HepG2 (cell line): ENCODE results near the gene PTPRU. TPM values are rescaled to one million over a fixed set of nuclear protein-coding genes. Genes with fewer than 3 reads are reported as not detected.

Experiments used
- ATAC-seq: fragments of 200-7000 bp; cut with Tn5 transposase; 3 replicates; pipeline ENCODE4 v1.9.1; 2020; ENCODE audit warnings: mild to moderate bottlenecking, moderate library complexity
- BruUV-seq: library from RNA; stranded (reverse); fragments of 400-500 nt; replicated peaks from 2 replicates; lab custom pipeline; 2021; lab: Mats Ljungman, UMichigan
- CTCF ChIA-PET: fragments of 300-600 bp; formaldehyde crosslinking; extraction: SDS; loops from one replicate; lab custom pipeline; 2021; ENCODE audit warnings: low total read pairs, inconsistent platforms, low intra/inter-chr PET ratio; lab: Yijun Ruan, JAX
- POLR2A ChIA-PET: fragments of 350-600 bp; sonication (Branson Sonifier 250); formaldehyde crosslinking; loops from one replicate; lab custom pipeline; 2020; ENCODE audit warnings: antibody characterized with exemption, inconsistent platforms; lab: Yijun Ruan, JAX
- DNase-seq: peaks from one replicate; pipeline ENCODE4 v3.0.0-alpha.2; 2015; ENCODE audit warnings: low spot score
- FAIRE-seq: peaks from 3 replicates; lab custom pipeline; 2011; peaks lifted over from hg19 to GRCh38; lab: Jason Lieb, UNC
- H2AFZ ChIP-seq: one replicate; pipeline ENCODE4 v1.6.1; 2011; ENCODE audit warnings: low read length, inconsistent platforms
- H3K27ac ChIP-seq: fragments of 300-600 bp; 3 replicates; pipeline ENCODE4 v1.8.0; 2011; ENCODE audit warnings: mixed run types, mild to moderate bottlenecking, mixed read lengths, low read length, inconsistent platforms; ENCODE audit not compliant: insufficient read depth; ENCODE audit errors: extremely low read length
- H3K27me3 ChIP-seq, 2 experiments: fragments of 200-600 bp in 1 of 2; 2 replicates in 1 of 2; 3 replicates in 1 of 2; pipeline versions ENCODE4 v1.6.0 to v1.8.0; 2011; ENCODE audit warnings: low read length in 2 of 2, mild to moderate bottlenecking in 2 of 2, moderate library complexity in 2 of 2, inconsistent platforms in 1 of 2; ENCODE audit not compliant: insufficient read depth in 2 of 2, control insufficient read depth in 1 of 2
- H3K36me3 ChIP-seq, 2 experiments: fragments of 200-600 bp in 1 of 2; replicated peaks in 1 of 2; 2 replicates in 1 of 2; 3 replicates in 1 of 2; pipeline versions ENCODE4 v1.5.1 to v1.8.0; 2011; ENCODE audit warnings: low read length in 2 of 2, inconsistent platforms in 1 of 2; ENCODE audit not compliant: insufficient read depth in 2 of 2, control insufficient read depth in 1 of 2
- H3K4me1 ChIP-seq: 2 replicates; pipeline ENCODE4 v1.5.1; 2012; ENCODE audit warnings: low read length, inconsistent platforms; ENCODE audit not compliant: insufficient read depth
- H3K4me2 ChIP-seq: 2 replicates; pipeline ENCODE4 v1.6.0; 2011; ENCODE audit warnings: low read depth, low read length, inconsistent platforms
- H3K4me3 ChIP-seq, 3 experiments: fragments of 200-600 bp in 1 of 3; sonication (generic), shearing (Covaris generic) in 1 of 3; replicated peaks in 1 of 3; 2 replicates each; pipeline ENCODE4 v1.5.1; 2011 to 2016; ENCODE audit warnings: low read length in 3 of 3, inconsistent platforms in 2 of 3, low read depth in 2 of 3, mild to moderate bottlenecking in 2 of 3, control low read depth in 1 of 3, mixed read lengths in 1 of 3; ENCODE audit not compliant: insufficient read depth in 1 of 3
- H3K79me2 ChIP-seq: one replicate; pipeline ENCODE4 v1.6.1; 2011; ENCODE audit warnings: low read length, inconsistent platforms; ENCODE audit not compliant: insufficient read depth
- H3K9ac ChIP-seq: 2 replicates; pipeline ENCODE4 v1.6.0; 2011; ENCODE audit warnings: mild to moderate bottlenecking, low read depth, low read length, inconsistent platforms; ENCODE audit not compliant: insufficient read depth
- H3K9me3 ChIP-seq: 2 replicates; pipeline ENCODE4 v1.5.1; 2012; ENCODE audit warnings: mild to moderate bottlenecking, low read length
- H4K20me1 ChIP-seq: 2 replicates; pipeline ENCODE4 v1.6.0; 2011; ENCODE audit warnings: inconsistent platforms, mild to moderate bottlenecking, low read length, moderate library complexity; ENCODE audit not compliant: insufficient read depth
- ATF2 ChIP-seq: sonication (generic); formaldehyde crosslinking; IDR thresholded peaks from 2 replicates; pipeline ENCODE4 v1.4.0; 2020; ENCODE audit warnings: missing genetic modification reagents
- CAMTA2 ChIP-seq: sonication (generic); formaldehyde crosslinking; IDR thresholded peaks from 2 replicates; pipeline ENCODE4 v1.4.0; 2020; ENCODE audit warnings: mild to moderate bottlenecking, missing genetic modification reagents, borderline replicate concordance
- KLF12 ChIP-seq: sonication (generic); formaldehyde crosslinking; IDR thresholded peaks from 2 replicates; pipeline ENCODE4 v1.4.0; 2020; ENCODE audit warnings: missing genetic modification reagents, borderline replicate concordance
- NFE2 ChIP-seq: sonication (generic); formaldehyde crosslinking; IDR thresholded peaks from 2 replicates; pipeline ENCODE4 v1.4.0; 2020; ENCODE audit warnings: missing genetic modification reagents
- PBX2 ChIP-seq: IDR thresholded peaks from 2 replicates; pipeline ENCODE4 v1.6.1; 2016; ENCODE audit warnings: control low read depth
- SNAPC4 ChIP-seq: sonication (generic); formaldehyde crosslinking; IDR thresholded peaks from 2 replicates; pipeline ENCODE4 v1.4.0; 2020; ENCODE audit warnings: mild to moderate bottlenecking, missing genetic modification reagents
- TARDBP ChIP-seq: sonication (generic); formaldehyde crosslinking; IDR thresholded peaks from 2 replicates; pipeline ENCODE4 v1.8.0; 2022; ENCODE audit warnings: mild to moderate bottlenecking, missing genetic modification reagents
- TP53 ChIP-seq: sonication (generic); formaldehyde crosslinking; conservative IDR thresholded peaks from 2 replicates; pipeline ENCODE4 v1.4.0; 2020; ENCODE audit warnings: missing genetic modification reagents
- ZBTB10 ChIP-seq: sonication (generic); formaldehyde crosslinking; IDR thresholded peaks from 2 replicates; pipeline ENCODE4 v1.4.0; 2020; ENCODE audit warnings: missing genetic modification reagents, borderline replicate concordance
- ZNF546 ChIP-seq: sonication (generic); formaldehyde crosslinking; conservative IDR thresholded peaks from 2 replicates; pipeline ENCODE4 v1.8.1; 2023; ENCODE audit warnings: mild to moderate bottlenecking, missing genetic modification reagents
- ZNF558 ChIP-seq: sonication (generic); formaldehyde crosslinking; IDR thresholded peaks from 2 replicates; pipeline ENCODE4 v1.9.0; 2022; ENCODE audit warnings: mild to moderate bottlenecking, missing genetic modification reagents, borderline replicate concordance
- ZNF576 ChIP-seq: sonication (generic); formaldehyde crosslinking; IDR thresholded peaks from 2 replicates; pipeline ENCODE4 v1.4.0; 2020; ENCODE audit warnings: mild to moderate bottlenecking, missing genetic modification reagents
- ZNF703 ChIP-seq: sonication (generic); formaldehyde crosslinking; IDR thresholded peaks from 2 replicates; pipeline ENCODE4 v1.5.1; 2020; ENCODE audit warnings: missing genetic modification reagents, mild to moderate bottlenecking, moderate library complexity, borderline replicate concordance
- ZNF839 ChIP-seq: sonication (generic); formaldehyde crosslinking; IDR thresholded peaks from 2 replicates; pipeline ENCODE4 v1.4.0; 2020; ENCODE audit warnings: missing genetic modification reagents, mild to moderate bottlenecking, borderline replicate concordance
- ZNF850 ChIP-seq: sonication (generic); formaldehyde crosslinking; conservative IDR thresholded peaks from 2 replicates; pipeline ENCODE4 v1.9.0; 2021; ENCODE audit warnings: mild to moderate bottlenecking, missing genetic modification reagents
- WGBS: methylation state at CpG from one replicate; pipeline ENCODE4 v1.1.6; 2017; ENCODE audit warnings: low lambda C conversion rate; 5-methylcytosine and 5-hydroxymethylcytosine counted together
- in situ Hi-C: cut with HindIII; loops from 2 replicates; pipeline ENCODE4 v1.10.0; 2017; ENCODE audit warnings: low pct_unique_long_range_greater_than_20kb; ENCODE audit not compliant: extremely low pct_ligation_motif_present
- intact Hi-C: fragments of 100-400 bp; cut with micrococcal nuclease; formaldehyde crosslinking; loops from one replicate; pipeline ENCODE4 v1.10.0; 2022; ENCODE audit not compliant: unreplicated experiment
- polyA plus RNA-seq, 8 experiments: library from polyadenylated mRNA; depleted of rRNA in 3 of 8; stranded (reverse) in 7 of 8; unstranded in 1 of 8; fragments of >200 nt; fragmentation: Illumina TruSeq in 4 of 8; extraction: Trizol in 4 of 8; gene quantifications; 2 replicates each; pipeline versions ENCODE4 v1.2.1 to v1.2.3, GENCODE V29; 2011 to 2016; ENCODE audit warnings: low read depth in 4 of 8, missing spikeins in 1 of 8, mixed read lengths in 1 of 8; ENCODE audit not compliant: insufficient read depth in 1 of 8
- total RNA-seq, 5 experiments: library from RNA; depleted of rRNA; stranded (reverse); fragments of >200 nt; fragmentation: Illumina TruSeq; extraction: Trizol; gene quantifications; 2 replicates each; pipeline ENCODE4 v1.2.3, GENCODE V29; 2016; ENCODE audit warnings: low read depth in 1 of 5

Gene PTPRU
- total and polyA plus RNA-seq, 2 of the 13 experiments (the other 11 are each of a cell fraction or from before 2014, with no cell fraction given): 21.6 to 22.3 TPM

- peaks cover 21% of the 10 kb centered on the region for H4K20me1 ChIP-seq
- ChIA-PET CTCF (no interaction called here), POLR2A (no interaction called here)
- H3K4me1 ChIP-seq: peaks cover 56% of the 10 kb centered on the region
- no peaks in the 10 kb centered on the region for H3K9me3 ChIP-seq
- FAIRE-seq: no peak
- no peak overlapping the region for H3K4me3 ChIP-seq
- H3K79me2 ChIP-seq: peaks cover 37% of the 10 kb centered on the region
- no peak overlapping the region for H3K4me2 ChIP-seq
- DNase-seq: no peak
- intact Hi-C loops (no loop called here), in situ Hi-C loops (loop anchor here (10.0 kb wide), 1 partner anchor 1471 kb away; no protein-coding TSS in a partner anchor)
- H3K9ac ChIP-seq: no peak overlapping the region
- H3K27ac ChIP-seq: no peak overlapping the region
- no peaks in the 10 kb centered on the region for H3K36me3 ChIP-seq
- no TSS peak for BruUV-seq
- no peaks in the 10 kb centered on the region for H3K27me3 ChIP-seq
- no peak overlapping the region for H2AFZ ChIP-seq
- ATAC-seq: no peak
- 82% methylated on average over 3 of the region's 3 CpGs for WGBS
- no peak for TF ChIP-seq PBX2 (CRISPR knock-in tag)
- TF ChIP-seq ATF2 (CRISPR knock-in tag): no peak
- no peak for TF ChIP-seq ZNF703 (CRISPR knock-in tag)
- no peak for TF ChIP-seq CAMTA2 (CRISPR knock-in tag)
- no peak for TF ChIP-seq ZNF850 (CRISPR knock-in tag)
- TF ChIP-seq SNAPC4 (CRISPR knock-in tag): no peak
- no peak for TF ChIP-seq ZNF546
- TF ChIP-seq ZNF558 (CRISPR knock-in tag): no peak
- TF ChIP-seq TP53 (CRISPR knock-in tag): no peak
- no peak for TF ChIP-seq ZBTB10
- TF ChIP-seq ZNF839 (CRISPR knock-in tag): no peak
- TF ChIP-seq ZNF576: no peak
- no peak for TF ChIP-seq KLF12 (CRISPR knock-in tag)
- no peak for TF ChIP-seq NFE2 (CRISPR knock-in tag)
- TF ChIP-seq TARDBP (CRISPR knock-in tag): no peak
Observed at GRCh38 chr1:29243871-29244200, 7.5 kb downstream of the PTPRU start.
